Measurements from ENCODE around the gene FIP1L1. TPM values are rescaled to one million over a fixed set of nuclear protein-coding genes. Genes with fewer than 3 reads are reported as not detected.

FIP1L1 gene
- total RNA-seq, 1 experiment from 2014 or later = 103 TPM

DNA sequence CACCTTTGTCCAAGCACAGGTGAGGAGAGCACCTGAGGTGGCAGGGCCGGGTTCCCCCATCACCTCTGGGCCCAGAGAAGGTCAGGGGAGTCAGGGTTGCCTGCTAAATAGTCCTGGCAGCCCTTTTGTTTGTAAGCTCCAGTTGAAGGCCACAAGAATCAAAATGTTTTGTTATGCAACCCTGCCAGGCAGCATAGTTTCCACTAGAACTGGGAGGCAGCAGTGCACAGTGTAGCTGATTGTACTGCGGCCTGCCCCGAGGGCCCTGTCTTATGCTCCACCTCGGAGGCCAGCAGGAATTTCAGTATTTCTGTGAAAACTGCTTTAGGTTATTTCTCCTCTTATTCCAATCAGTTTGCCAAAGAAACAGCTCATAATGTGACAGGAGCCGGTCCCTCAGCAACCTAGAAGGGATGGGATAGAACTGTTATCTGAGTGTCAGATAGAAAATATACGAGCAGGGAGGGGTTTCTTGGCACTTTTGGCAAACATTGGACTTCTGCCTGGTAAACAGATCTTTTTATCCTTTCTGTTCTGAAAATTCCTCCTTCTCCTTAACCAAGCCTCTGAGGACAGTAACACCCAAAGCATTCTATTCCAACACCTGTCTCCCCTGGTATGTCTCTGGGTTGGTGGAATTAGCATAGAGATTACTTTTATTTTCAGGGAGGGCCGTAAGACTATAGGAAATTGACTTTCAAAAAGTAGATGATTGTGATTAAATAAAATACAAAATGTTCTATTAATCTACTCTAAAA lies 120.2 kb downstream of the FIP1L1 start:
- H3K27ac Mint-ChIP-seq (ENCODE audit: low read depth, unreplicated experiment) = no peak overlapping the region

DNA sequence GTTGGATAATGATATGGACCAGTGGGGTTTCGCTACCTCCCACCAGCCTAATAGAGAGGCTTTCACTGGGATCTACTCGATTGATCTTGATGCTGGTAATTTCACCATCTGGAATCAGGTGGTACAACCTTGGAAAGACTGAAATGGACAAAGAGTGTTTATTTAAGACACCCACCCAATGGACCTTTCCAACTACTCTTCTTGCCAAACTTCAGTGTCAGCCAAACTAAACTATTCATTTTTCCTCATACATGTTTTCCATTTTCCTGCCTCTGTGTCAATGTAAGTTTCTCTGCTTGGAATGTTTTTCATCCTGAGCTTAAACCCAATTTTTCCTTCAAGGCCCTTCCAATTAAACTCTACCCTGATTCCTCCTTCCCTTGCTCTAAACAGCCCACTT lies 121.3 kb downstream of the FIP1L1 start:
- DNase-seq (ENCODE audit: unreplicated experiment) = no peak
- H3K4me3 Mint-ChIP-seq (ENCODE audit: unreplicated experiment) = no peak overlapping the region
- no peaks in the 10 kb centered on the region for H3K36me3 Mint-ChIP-seq (ENCODE audit: insufficient read depth, unreplicated experiment)
- TF ChIP-seq, protein P1, sequence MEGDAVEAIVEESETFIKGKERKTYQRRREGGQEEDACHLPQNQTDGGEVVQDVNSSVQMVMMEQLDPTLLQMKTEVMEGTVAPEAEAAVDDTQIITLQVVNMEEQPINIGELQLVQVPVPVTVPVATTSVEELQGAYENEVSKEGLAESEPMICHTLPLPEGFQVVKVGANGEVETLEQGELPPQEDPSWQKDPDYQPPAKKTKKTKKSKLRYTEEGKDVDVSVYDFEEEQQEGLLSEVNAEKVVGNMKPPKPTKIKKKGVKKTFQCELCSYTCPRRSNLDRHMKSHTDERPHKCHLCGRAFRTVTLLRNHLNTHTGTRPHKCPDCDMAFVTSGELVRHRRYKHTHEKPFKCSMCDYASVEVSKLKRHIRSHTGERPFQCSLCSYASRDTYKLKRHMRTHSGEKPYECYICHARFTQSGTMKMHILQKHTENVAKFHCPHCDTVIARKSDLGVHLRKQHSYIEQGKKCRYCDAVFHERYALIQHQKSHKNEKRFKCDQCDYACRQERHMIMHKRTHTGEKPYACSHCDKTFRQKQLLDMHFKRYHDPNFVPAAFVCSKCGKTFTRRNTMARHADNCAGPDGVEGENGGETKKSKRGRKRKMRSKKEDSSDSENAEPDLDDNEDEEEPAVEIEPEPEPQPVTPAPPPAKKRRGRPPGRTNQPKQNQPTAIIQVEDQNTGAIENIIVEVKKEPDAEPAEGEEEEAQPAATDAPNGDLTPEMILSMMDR (IDR thresholded peaks at IDR 0.05; ENCODE audit: unreplicated experiment) = no peak
- no peaks in the 10 kb centered on the region for H3K27me3 Mint-ChIP-seq (ENCODE audit: insufficient read depth, unreplicated experiment)
- intact Hi-C loops (cut with micrococcal nuclease) = no loop called here
- POLR2A ChIA-PET = no interaction called here
- no peak overlapping the region for H3K27ac Mint-ChIP-seq (ENCODE audit: low read depth, unreplicated experiment)
- no peaks in the 10 kb centered on the region for H3K9me3 Mint-ChIP-seq (ENCODE audit: unreplicated experiment)
- H3K4me1 Mint-ChIP-seq (ENCODE audit: insufficient read depth, unreplicated experiment) = peaks cover 5% of the 10 kb centered on the region
- BruUV-seq (replicated peaks) = no TSS peak
- CTCF ChIA-PET = interaction anchor here (0.5 to 0.7 kb wide), 2 partner anchors 27 to 407 kb away, joined by 3 to 4 read pairs; no protein-coding TSS in a partner anchor

More for the DNA sequence above, 120.2 kb downstream of the FIP1L1 start:
- H3K9me3 Mint-ChIP-seq (ENCODE audit: unreplicated experiment) = peaks cover 1% of the 10 kb centered on the region
- no peaks in the 10 kb centered on the region for H3K36me3 Mint-ChIP-seq (ENCODE audit: insufficient read depth, unreplicated experiment)
- peaks cover 5% of the 10 kb centered on the region for H3K4me1 Mint-ChIP-seq (ENCODE audit: insufficient read depth, unreplicated experiment)
- BruUV-seq (replicated peaks) = no TSS peak
- no peaks in the 10 kb centered on the region for H3K27me3 Mint-ChIP-seq (ENCODE audit: insufficient read depth, unreplicated experiment)
- H3K4me3 Mint-ChIP-seq (ENCODE audit: unreplicated experiment) = no peak overlapping the region
- CTCF ChIA-PET = interaction anchor here (0.6 kb wide), 1 partner anchor 693 kb away, joined by 3 read pairs; no protein-coding TSS in a partner anchor
- POLR2A ChIA-PET = interaction anchor here (0.5 kb wide), 1 partner anchor 121 kb away, joined by 3 read pairs; no protein-coding TSS in a partner anchor
- no peak for DNase-seq (ENCODE audit: unreplicated experiment)
- intact Hi-C loops (cut with micrococcal nuclease) = no loop called here
- TF ChIP-seq, protein P1 (IDR thresholded peaks at IDR 0.05; ENCODE audit: unreplicated experiment) = no peak

DNA sequence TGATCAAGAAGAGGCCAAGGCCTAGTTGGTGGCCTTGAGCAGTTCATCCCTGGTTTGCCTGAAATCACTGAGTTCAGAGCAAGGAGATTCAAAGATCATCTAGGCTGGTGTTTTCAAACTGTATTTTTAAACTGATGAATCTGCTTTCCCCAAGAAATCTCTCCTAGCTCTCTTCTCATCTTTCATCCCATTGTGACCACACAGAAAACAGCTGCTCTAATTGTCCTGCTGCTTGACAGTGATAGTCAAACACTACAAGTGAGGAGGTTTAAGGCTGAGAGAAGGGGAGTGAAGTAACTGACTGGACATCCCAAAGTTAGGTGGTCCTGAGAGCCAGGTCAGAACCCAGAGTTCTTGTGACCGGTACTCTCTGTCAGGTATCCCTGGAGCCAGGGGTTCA lies 122.3 kb downstream of the FIP1L1 start:
- no peak for DNase-seq (ENCODE audit: unreplicated experiment)
- Mint-ChIP-seq H3K27me3 (ENCODE audit: insufficient read depth, unreplicated experiment) (no peaks in the 10 kb centered on the region), H3K4me3 (ENCODE audit: unreplicated experiment) (no peak overlapping the region), H3K4me1 (ENCODE audit: insufficient read depth, unreplicated experiment) (peaks cover 5% of the 10 kb centered on the region), H3K27ac (ENCODE audit: low read depth, unreplicated experiment) (no peak overlapping the region), H3K36me3 (ENCODE audit: insufficient read depth, unreplicated experiment) (no peaks in the 10 kb centered on the region), H3K9me3 (ENCODE audit: unreplicated experiment) (no peaks in the 10 kb centered on the region)
- intact Hi-C loops (cut with micrococcal nuclease) = no loop called here
- BruUV-seq (replicated peaks) = no TSS peak
- CTCF ChIA-PET = interaction anchor here (0.6 kb wide), 1 partner anchor 8 kb away, joined by 3 read pairs; no protein-coding TSS in a partner anchor
- TF ChIP-seq, protein P1 (IDR thresholded peaks at IDR 0.05; ENCODE audit: unreplicated experiment) = no peak
- POLR2A ChIA-PET = no interaction called here

- Mint-ChIP-seq H3K27ac (ENCODE audit: low read depth, unreplicated experiment) (no peak overlapping the region), H3K27me3 (ENCODE audit: insufficient read depth, unreplicated experiment) (no peaks in the 10 kb centered on the region), H3K4me3 (ENCODE audit: unreplicated experiment) (no peak overlapping the region), H3K36me3 (ENCODE audit: insufficient read depth, unreplicated experiment) (no peaks in the 10 kb centered on the region), H3K9me3 (ENCODE audit: unreplicated experiment) (no peaks in the 10 kb centered on the region), H3K4me1 (ENCODE audit: insufficient read depth, unreplicated experiment) (peaks cover 5% of the 10 kb centered on the region)
- DNase-seq (ENCODE audit: unreplicated experiment) = no peak
- BruUV-seq (replicated peaks) = no TSS peak
- ChIA-PET CTCF (interaction anchor here (1.7 kb wide), 1 partner anchor 10 kb away, joined by 6 read pairs; no protein-coding TSS in a partner anchor), POLR2A (no interaction called here)
- TF ChIP-seq, protein P1 (IDR thresholded peaks at IDR 0.05; ENCODE audit: unreplicated experiment) = no peak
- intact Hi-C loops (cut with micrococcal nuclease) = no loop called here
Observed at GRCh38 chr4:53500546-53500945, 123.1 kb downstream of the FIP1L1 start.
